HCT116 (cell line): ENCODE results near the gene IRF2. TPM values are rescaled to one million over a fixed set of nuclear protein-coding genes. Genes with fewer than 3 reads are reported as not detected.

Experiments used
- ATAC-seq: fragments of 200-7000 bp; cut with Tn5 transposase; 2 replicates; pipeline ENCODE4 v1.9.1; 2020; ENCODE audit warnings: mild to moderate bottlenecking, moderate library complexity
- BruUV-seq: library from RNA; stranded (reverse); fragments of 400-500 nt; replicated peaks from 2 replicates; lab custom pipeline; 2021; lab: Mats Ljungman, UMichigan
- CTCF ChIA-PET: fragments of 300-600 bp; sonication (Branson Sonifier 250); formaldehyde crosslinking; loops from one replicate; lab custom pipeline; 2021; ENCODE audit warnings: antibody characterized with exemption; lab: Charles Lee
- POLR2A ChIA-PET: fragments of 300-600, 350-600 bp; sonication (Branson Sonifier 250); formaldehyde crosslinking; loops from one replicate; lab custom pipeline; 2021; ENCODE audit warnings: antibody characterized with exemption; lab: Charles Lee
- RAD21 ChIA-PET, 2 experiments: fragments of 300-600 bp; sonication (Branson Sonifier 250); formaldehyde crosslinking; loops; one replicate each; lab custom pipeline; 2023; ENCODE audit warnings: low total read pairs in 2 of 2; ENCODE audit not compliant: uncharacterized antibody in 2 of 2, unreplicated experiment in 2 of 2, low non-redundant PET in 1 of 2; lab: Charles Lee
- DNase-seq: peaks from one replicate; pipeline ENCODE4 v3.0.0-alpha.2; 2010; ENCODE audit warnings: low read depth, low spot score
- H2AFZ ChIP-seq: fragments of 200-600 bp; shearing (Covaris generic), sonication (generic); 2 replicates; pipeline ENCODE4 v1.6.1; 2017; ENCODE audit warnings: low read depth, mixed run types, mixed read lengths, antibody characterized with exemption, low read length; ENCODE audit not compliant: poor library complexity, severe bottlenecking
- H3K27ac ChIP-seq: 2 replicates; pipeline ENCODE4 v1.5.1; 2012; ENCODE audit warnings: low read depth, low read length
- H3K27me3 ChIP-seq: fragments of 200-600 bp; sonication (generic); 2 replicates; pipeline ENCODE4 v1.6.1; 2016; ENCODE audit warnings: mixed run types, low read length, mixed read lengths; ENCODE audit not compliant: insufficient read depth
- H3K36me3 ChIP-seq, 2 experiments: fragments of 200-500 bp in 1 of 2; fragments of 200-600 bp in 1 of 2; sonication (Bioruptor generic) in 1 of 2; sonication (generic) in 1 of 2; 2 replicates each; pipeline versions ENCODE4 v1.5.1 to v1.6.1; 2014 to 2016; ENCODE audit warnings: low read length in 2 of 2, inconsistent platforms in 1 of 2, mixed read lengths in 1 of 2, mixed run types in 1 of 2; ENCODE audit not compliant: insufficient read depth in 2 of 2, control insufficient read depth in 1 of 2
- H3K4me1 ChIP-seq, 2 experiments: fragments of 200-600 bp in 1 of 2; sonication (generic) in 1 of 2; 2 replicates each; pipeline versions ENCODE4 v1.5.1 to v1.6.1; 2012 to 2017; ENCODE audit warnings: low read length in 2 of 2, inconsistent platforms in 1 of 2, mild to moderate bottlenecking in 1 of 2, mixed read lengths in 1 of 2, mixed run types in 1 of 2, moderate library complexity in 1 of 2; ENCODE audit not compliant: insufficient read depth in 2 of 2, control insufficient read depth in 1 of 2
- H3K4me2 ChIP-seq: fragments of 200-600 bp; sonication (generic); 2 replicates; pipeline ENCODE4 v1.6.1; 2017; ENCODE audit warnings: mixed run types, low read length, mixed read lengths
- H3K4me3 ChIP-seq, 2 experiments: fragments of 200-600 bp in 1 of 2; sonication (generic) in 1 of 2; replicated peaks in 1 of 2; 2 replicates each; pipeline ENCODE4 v1.5.1; 2011 to 2016; ENCODE audit warnings: low read length in 2 of 2, control low read depth in 1 of 2, low read depth in 1 of 2, mild to moderate bottlenecking in 1 of 2, mixed read lengths in 1 of 2, mixed run types in 1 of 2
- H3K79me2 ChIP-seq: fragments of 200-600 bp; sonication (generic); 2 replicates; pipeline ENCODE4 v1.6.1; 2017; ENCODE audit warnings: mild to moderate bottlenecking, mixed run types, low read length, moderate library complexity, mixed read lengths; ENCODE audit not compliant: insufficient read depth
- H3K9ac ChIP-seq: fragments of 200-600 bp; sonication (generic); 2 replicates; pipeline ENCODE4 v1.6.1; 2016; ENCODE audit warnings: low read length, mixed read lengths
- H3K9me2 ChIP-seq: fragments of 200-600 bp; sonication (generic), shearing (Covaris generic); 2 replicates; pipeline ENCODE4 v1.6.1; 2017; ENCODE audit warnings: mixed run types, mild to moderate bottlenecking, moderate library complexity; ENCODE audit not compliant: insufficient read depth
- H3K9me3 ChIP-seq, 2 experiments: fragments of 200-500 bp in 1 of 2; fragments of 200-600 bp in 1 of 2; sonication (Bioruptor generic) in 1 of 2; sonication (generic) in 1 of 2; 2 replicates each; pipeline ENCODE4 v1.6.1; 2014 to 2017; ENCODE audit warnings: low read length in 2 of 2, mixed read lengths in 2 of 2, inconsistent platforms in 1 of 2, low read depth in 1 of 2, mild to moderate bottlenecking in 1 of 2, mixed run types in 1 of 2, moderate library complexity in 1 of 2; ENCODE audit not compliant: control insufficient read depth in 1 of 2, insufficient read depth in 1 of 2
- H4K20me1 ChIP-seq: fragments of 200-600 bp; sonication (generic), shearing (Covaris generic); 2 replicates; pipeline ENCODE4 v1.6.1; 2017; ENCODE audit warnings: mixed run types, mild to moderate bottlenecking, moderate library complexity; ENCODE audit not compliant: insufficient read depth
- ATF3 ChIP-seq: IDR thresholded peaks from 2 replicates; pipeline ENCODE4 v1.6.1; 2012
- CBX3 ChIP-seq: IDR thresholded peaks from 2 replicates; pipeline ENCODE4 v1.6.1; 2012; ENCODE audit warnings: low read depth
- CTCF ChIP-seq, 3 experiments: fragments of 200-600 bp in 1 of 3; sonication (generic) in 1 of 3; IDR thresholded peaks in 2 of 3; conservative IDR thresholded peaks in 1 of 3; 2 replicates each; pipeline ENCODE4 v1.5.1; 2012 to 2017; ENCODE audit warnings: low read depth in 2 of 3, low read length in 2 of 3, antibody characterized with exemption in 1 of 3, borderline replicate concordance in 1 of 3, control low read depth in 1 of 3, mild to moderate bottlenecking in 1 of 3, mixed read lengths in 1 of 3, mixed run types in 1 of 3, moderate library complexity in 1 of 3; ENCODE audit not compliant: insufficient read depth in 1 of 3
- ELF1 ChIP-seq: IDR thresholded peaks from 2 replicates; pipeline ENCODE4 v1.6.1; 2012; ENCODE audit warnings: low read depth, borderline replicate concordance
- EZH2 ChIP-seq: fragments of 200-600 bp; sonication (generic); IDR thresholded peaks from 2 replicates; pipeline ENCODE4 v1.6.1; 2017; ENCODE audit warnings: antibody characterized with exemption, mixed run types
- EZH2phosphoT487 ChIP-seq: fragments of 200-600 bp; IDR thresholded peaks from 2 replicates; pipeline ENCODE4 v1.6.1; 2018; ENCODE audit warnings: antibody characterized with exemption, borderline replicate concordance
- FOSL1 ChIP-seq: IDR thresholded peaks from 2 replicates; pipeline ENCODE4 v1.6.1; 2012; ENCODE audit warnings: low read depth
- JUND ChIP-seq: IDR thresholded peaks from 2 replicates; pipeline ENCODE4 v1.6.1; 2012
- RAD21 ChIP-seq: IDR thresholded peaks from 2 replicates; pipeline ENCODE4 v1.6.1; 2012; ENCODE audit warnings: low read depth, mild to moderate bottlenecking
- SIN3A ChIP-seq: IDR thresholded peaks from 2 replicates; pipeline ENCODE4 v1.6.1; 2012; ENCODE audit warnings: low read depth
- SP1 ChIP-seq: IDR thresholded peaks from 2 replicates; pipeline ENCODE4 v1.6.1; 2012; ENCODE audit warnings: low read depth
- SRF ChIP-seq: IDR thresholded peaks from 2 replicates; pipeline ENCODE4 v1.6.1; 2012; ENCODE audit warnings: low read depth
- ZBTB33 ChIP-seq: IDR thresholded peaks from 2 replicates; pipeline ENCODE4 v1.6.1; 2011; ENCODE audit warnings: mild to moderate bottlenecking, low read length, moderate library complexity; ENCODE audit not compliant: insufficient replicate concordance; ENCODE audit errors: extremely low read depth
- intact Hi-C: fragments of 100-400 bp; cut with micrococcal nuclease; formaldehyde crosslinking; loops from 2 replicates; pipeline ENCODE4 v1.10.0; 2022
- total RNA-seq: library from RNA; stranded (reverse); gene quantifications from one replicate; pipeline ENCODE4 v1.2.1, GENCODE V29; 2021; ENCODE audit not compliant: unreplicated experiment

The IRF2 gene
- total RNA-seq, 1 experiment from 2014 or later: 10.6 TPM

DNA sequence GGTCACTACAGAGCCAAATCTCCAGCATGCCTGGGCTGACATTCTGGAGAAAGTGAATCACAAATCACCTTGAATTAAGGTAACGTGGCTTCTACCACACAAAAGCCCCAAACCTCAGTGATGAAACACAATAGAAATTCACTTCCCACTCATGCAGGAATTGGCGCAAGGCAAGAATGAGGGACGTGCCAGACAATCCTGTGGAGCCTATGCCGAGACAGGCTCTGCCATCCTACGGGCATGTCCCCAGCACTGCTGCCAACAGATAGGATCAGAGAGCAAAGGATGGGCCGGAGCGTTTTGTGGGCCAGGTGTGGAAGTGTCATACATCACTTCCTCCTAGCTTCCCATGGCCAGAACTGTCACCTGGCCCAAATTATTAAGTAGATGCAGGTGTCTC lies 118.0 kb downstream of the IRF2 start:
- Histone ChIP-seq H3K79me2 (no peaks in the 10 kb centered on the region), H3K9ac (no peak overlapping the region), H3K9me2 (no peaks in the 10 kb centered on the region), H3K4me2 (no peak overlapping the region), H3K4me1 (peaks cover 0 to 7% of the 10 kb centered on the region in 2 experiments; a peak in 3 of 4 replicates), H3K9me3 (no peaks in the 10 kb centered on the region), H2AFZ (no peak overlapping the region), H3K36me3 (no peaks in the 10 kb centered on the region), H3K27ac (no peak overlapping the region), H4K20me1 (no peaks in the 10 kb centered on the region), H3K27me3 (no peaks in the 10 kb centered on the region), H3K4me3 (no peak overlapping the region)
- DNase-seq (no peak), ATAC-seq (no peak)
- intact Hi-C loops: no loop called here
- ChIA-PET POLR2A (no interaction called here), RAD21 (no interaction called here), CTCF (no interaction called here)
- BruUV-seq: no TSS peak
- TF ChIP-seq CTCF (IDR thresholded peaks at IDR 0.05 in 2 of 3, conservative IDR thresholded peaks at IDR 0.05 in 1 of 3; ENCODE audit: borderline replicate concordance in 1 of 3, insufficient read depth in 1 of 3, low read depth in 2 of 3, low read length in 2 of 3) (no peak), ATF3 (no peak), JUND (no peak), ZBTB33 (no peak)

- Histone ChIP-seq H3K4me3 (no peak overlapping the region), H3K9me3 (no peaks in the 10 kb centered on the region), H2AFZ (no peak overlapping the region), H3K4me2 (no peak overlapping the region), H4K20me1 (no peaks in the 10 kb centered on the region), H3K27ac (no peak overlapping the region), H3K4me1 (peaks cover 0 to 7% of the 10 kb centered on the region in 2 experiments; a peak in 3 of 4 replicates), H3K9ac (no peak overlapping the region), H3K27me3 (no peaks in the 10 kb centered on the region), H3K79me2 (no peaks in the 10 kb centered on the region), H3K36me3 (no peaks in the 10 kb centered on the region), H3K9me2 (no peaks in the 10 kb centered on the region)
- CTCF ChIA-PET: no interaction called here
- no TSS peak for BruUV-seq
- POLR2A ChIA-PET: no interaction called here
- intact Hi-C loops: no loop called here
- DNase-seq (no peak), ATAC-seq (no peak)
- RAD21 ChIA-PET: no interaction called here
- TF ChIP-seq ELF1 (no peak), CBX3 (no peak), JUND (no peak), SIN3A (no peak), SRF (no peak), EZH2phosphoT487 (no peak), SP1 (no peak), CTCF (IDR thresholded peaks at IDR 0.05 in 2 of 3, conservative IDR thresholded peaks at IDR 0.05 in 1 of 3; ENCODE audit: borderline replicate concordance in 1 of 3, insufficient read depth in 1 of 3, low read depth in 2 of 3, low read length in 2 of 3) (no peak), RAD21 (no peak), FOSL1 (no peak), EZH2 (no peak)
Measured at GRCh38 chr4:184355857-184356256, 118.5 kb downstream of the IRF2 start.
